B cell (primary cell): ENCODE results near the gene SF3B6. TPM values are rescaled to one million over a fixed set of nuclear protein-coding genes. Genes with fewer than 3 reads are reported as not detected.

Source experiments
- ATAC-seq: fragments of 200-7000 bp; cut with Tn5 transposase; one replicate; pipeline ENCODE4 v1.10.0; 2021; ENCODE audit warnings: low read depth, mild to moderate bottlenecking, moderate number of reproducible peaks, moderate library complexity
- CTCF ChIA-PET: fragments of 350-600 bp; sonication (Branson Sonifier 250); formaldehyde crosslinking; loops from one replicate; lab custom pipeline; 2021; ENCODE audit warnings: antibody characterized with exemption, inconsistent platforms; lab: Charles Lee
- POLR2A ChIA-PET: fragments of 350-600 bp; sonication (Branson Sonifier 250); formaldehyde crosslinking; loops from one replicate; lab custom pipeline; 2021; ENCODE audit warnings: antibody characterized with exemption; lab: Charles Lee
- DNase-seq: peaks from one replicate; pipeline ENCODE4 v3.0.0; 2013
- H2AFZ ChIP-seq: 2 replicates; pipeline ENCODE4 v1.6.1; 2012; ENCODE audit warnings: mild to moderate bottlenecking, low read depth, low read length; ENCODE audit not compliant: insufficient read depth, poor library complexity, severe bottlenecking
- H3K27ac ChIP-seq, 2 donors: 1 replicate in 1 of 2; 2 replicates in 1 of 2; pipeline ENCODE4 v1.5.1; 2012 to 2013; ENCODE audit warnings: low read length in 2 of 2, mild to moderate bottlenecking in 2 of 2, moderate library complexity in 1 of 2
- H3K27me3 ChIP-seq, 4 experiments: fragments of 200-600 bp in 1 of 4; sonication (generic) in 1 of 4; replicated peaks in 1 of 4; 1 replicate in 2 of 4; 2 replicates in 2 of 4; pipeline versions ENCODE4 v1.6.1 to v1.7.0; 2013 to 2016; ENCODE audit warnings: low read length in 3 of 4, mild to moderate bottlenecking in 2 of 4, mixed read lengths in 1 of 4, moderate library complexity in 1 of 4; ENCODE audit not compliant: insufficient read depth in 4 of 4, control insufficient read depth in 3 of 4; ENCODE audit errors: control extremely low read depth in 1 of 4
- H3K36me3 ChIP-seq, 2 experiments: replicated peaks in 1 of 2; 1 replicate in 1 of 2; 2 replicates in 1 of 2; pipeline versions ENCODE4 v1.6.1 to v1.7.1; 2013; ENCODE audit warnings: low read length in 1 of 2; ENCODE audit not compliant: insufficient read depth in 2 of 2, control insufficient read depth in 1 of 2; ENCODE audit errors: control extremely low read depth in 1 of 2, extremely low read depth in 1 of 2
- H3K4me1 ChIP-seq, 2 donors: fragments of 200-600 bp in 1 of 2; sonication (generic) in 1 of 2; 1 replicate in 1 of 2; 2 replicates in 1 of 2; pipeline versions ENCODE4 v1.5.1 to v1.6.1; 2013 to 2017; ENCODE audit warnings: low read length in 2 of 2; ENCODE audit not compliant: control insufficient read depth in 2 of 2, insufficient read depth in 2 of 2
- H3K4me2 ChIP-seq: replicated peaks from 2 replicates; pipeline ENCODE3; 2012; ENCODE audit warnings: mild to moderate bottlenecking, low read depth, low read length; ENCODE audit not compliant: poor library complexity, severe bottlenecking
- H3K4me3 ChIP-seq, 5 experiments: fragments of 200-600 bp in 1 of 5; sonication (generic) in 1 of 5; 1 replicate in 3 of 5; 2 replicates in 2 of 5; pipeline versions ENCODE4 v1.5.1 to v1.7.0; 2011 to 2016; ENCODE audit warnings: low read length in 4 of 5, mild to moderate bottlenecking in 4 of 5, low read depth in 2 of 5, control low read depth in 1 of 5, moderate library complexity in 1 of 5; ENCODE audit not compliant: insufficient read depth in 1 of 5; ENCODE audit errors: control extremely low read depth in 1 of 5, extremely low read depth in 1 of 5
- H3K79me2 ChIP-seq: fragments of 200-600 bp; sonication (generic); one replicate; pipeline ENCODE4 v1.6.0; 2016; ENCODE audit warnings: low read length; ENCODE audit not compliant: control insufficient read depth, insufficient read depth
- H3K9ac ChIP-seq: fragments of 200-600 bp; sonication (generic); 2 replicates; pipeline ENCODE4 v1.6.1; 2017; ENCODE audit warnings: mild to moderate bottlenecking, low read length, moderate library complexity
- H3K9me3 ChIP-seq, 3 donors: one replicate each; pipeline versions ENCODE4 v1.6.1 to v1.7.1; 2013; ENCODE audit warnings: low read length in 2 of 3; ENCODE audit not compliant: control insufficient read depth in 2 of 3, insufficient read depth in 1 of 3; ENCODE audit errors: control extremely low read depth in 1 of 3
- H4K20me1 ChIP-seq: 2 replicates; pipeline ENCODE4 v1.6.0; 2012; ENCODE audit warnings: mild to moderate bottlenecking, low read length; ENCODE audit not compliant: insufficient read depth, control insufficient read depth, poor library complexity, severe bottlenecking
- H3K27ac Mint-ChIP-seq: one replicate; pipeline ENCODE4 v1.8.0; 2021; ENCODE audit warnings: mixed read lengths
- H3K27me3 Mint-ChIP-seq: one replicate; pipeline ENCODE4 v1.8.0; 2021; ENCODE audit warnings: mixed read lengths
- H3K4me1 Mint-ChIP-seq: one replicate; pipeline ENCODE4 v1.8.0; 2021; ENCODE audit warnings: mixed read lengths
- H3K4me3 Mint-ChIP-seq: one replicate; pipeline ENCODE4 v1.8.0; 2021; ENCODE audit warnings: mixed read lengths
- H3K9me3 Mint-ChIP-seq: one replicate; pipeline ENCODE4 v1.8.0; 2022; ENCODE audit warnings: mixed read lengths; ENCODE audit not compliant: insufficient read depth
- CTCF ChIP-seq: fragments of 200-600 bp; IDR thresholded peaks from one replicate; pipeline ENCODE4 v1.8.0; 2022; ENCODE audit warnings: antibody characterized with exemption, mild to moderate bottlenecking
- EZH2 ChIP-seq: IDR thresholded peaks from 2 replicates; pipeline ENCODE4 v1.6.1; 2012; ENCODE audit warnings: borderline replicate concordance, low read depth, mild to moderate bottlenecking, moderate library complexity, low read length; ENCODE audit not compliant: insufficient read depth, poor library complexity, severe bottlenecking
- WGBS: methylation state at CpG from one replicate; pipeline ENCODE4 v1.1.5; 2013; ENCODE audit warnings: missing lambda C conversion rate; ENCODE audit not compliant: insufficient coverage; 5-methylcytosine and 5-hydroxymethylcytosine counted together
- intact Hi-C: fragments of 100-400 bp; cut with micrococcal nuclease; formaldehyde crosslinking; loops from one replicate; pipeline ENCODE4 v1.10.0; 2022
- polyA plus RNA-seq: library from polyadenylated mRNA; depleted of rRNA; stranded (reverse); fragments of >200 nt; gene quantifications from 2 replicates; pipeline ENCODE4 v1.2.3, GENCODE V29; 2012
- total RNA-seq, 2 donors: library from RNA; stranded (reverse); fragments of 120-200 nt in 1 of 2; gene quantifications; 1 replicate in 1 of 2; 2 replicates in 1 of 2; pipeline versions ENCODE4 v1.2.3 to v1.2.4, GENCODE V29; 2013 to 2022

Gene SF3B6
- total and polyA plus RNA-seq, 2 donors (not counting 1 experiment from before 2014, with no cell fraction given): 47.2 to 48.4 TPM

- peak overlapping the region; percentile 95 for H3K27ac Mint-ChIP-seq
- intact Hi-C loops: loop anchor here (1.0 kb wide), 4 partner anchors 40 to 197 kb away; partner anchors contain the start of genes ATAD2B, SF3B6, TP53I3 and WDCP
- Histone ChIP-seq H3K27ac (peak overlapping the region; percentile 70 to 80), H4K20me1 (no peaks in the 10 kb centered on the region), H3K27me3 (no peaks in the 10 kb centered on the region), H3K4me1 (peaks cover 5 to 18% of the 10 kb centered on the region in 2 donors), H3K9me3 (no peaks in the 10 kb centered on the region), H3K9ac (peak overlapping the region; percentile 79), H3K36me3 (no peaks in the 10 kb centered on the region), H3K4me3 (peak overlapping the region; percentile 62 to 80 (median 73)), H2AFZ (peak overlapping the region; percentile 82), H3K79me2 (no peaks in the 10 kb centered on the region), H3K4me2 (peak overlapping the region; percentile 86)
- peak overlapping the region; percentile 90 for H3K4me3 Mint-ChIP-seq
- ChIA-PET POLR2A (interaction anchor here (0.7 kb wide), 1 partner anchor 795 kb away, joined by 3 read pairs; no protein-coding TSS in a partner anchor), CTCF (interaction anchor here (2.6 kb wide), 1 partner anchor 40 kb away, joined by 23 read pairs; the partner anchor contains the start of gene TP53I3)
- H3K4me1 Mint-ChIP-seq: peaks cover 20% of the 10 kb centered on the region
- no peak for ATAC-seq
- H3K27me3 Mint-ChIP-seq: no peaks in the 10 kb centered on the region
- DNase-seq: no peak
- WGBS: 5% methylated on average over 7 of the region's 9 CpGs
- no peaks in the 10 kb centered on the region for H3K9me3 Mint-ChIP-seq
- TF ChIP-seq CTCF (no peak), EZH2 (no peak)
These were observed 47.9 kb upstream of the SF3B6 start for GRCh38 chr2:24123922-24124580.
